H9 (cell line): Measurements from ENCODE around the gene INPP5F. TPM values are rescaled to one million over a fixed set of nuclear protein-coding genes. Genes with fewer than 3 reads are reported as not detected.

ENCODE experiments used
- DNase-seq: peaks from one replicate; pipeline ENCODE4 v3.0.0-alpha.2; 2017
- H2AFZ ChIP-seq: one replicate; pipeline ENCODE4 v1.6.1; 2013; ENCODE audit warnings: mild to moderate bottlenecking, low read length, control low read depth, moderate library complexity
- H2AK5ac ChIP-seq: 2 replicates; pipeline ENCODE4 v1.6.1; 2013; ENCODE audit warnings: low read length, control low read depth, mixed read lengths; ENCODE audit not compliant: insufficient read length
- H2BK120ac ChIP-seq: one replicate; pipeline ENCODE4 v1.6.1; 2013; ENCODE audit warnings: low read depth, mild to moderate bottlenecking, low read length, control low read depth, inconsistent platforms; ENCODE audit not compliant: poor library complexity, severe bottlenecking
- H2BK12ac ChIP-seq: 2 replicates; pipeline ENCODE4 v1.6.1; 2013; ENCODE audit warnings: low read length, control low read depth, mixed read lengths, low read depth; ENCODE audit not compliant: insufficient read length
- H2BK15ac ChIP-seq: 2 replicates; pipeline ENCODE4 v1.6.1; 2013; ENCODE audit warnings: low read depth, low read length, control low read depth
- H2BK20ac ChIP-seq: one replicate; pipeline ENCODE4 v1.6.1; 2013; ENCODE audit warnings: low read depth, mild to moderate bottlenecking, low read length, control low read depth, inconsistent platforms; ENCODE audit not compliant: poor library complexity, severe bottlenecking
- H2BK5ac ChIP-seq: 2 replicates; pipeline ENCODE4 v1.6.1; 2013; ENCODE audit warnings: low read length, control low read depth, mixed read lengths; ENCODE audit not compliant: insufficient read length
- H3K14ac ChIP-seq: 2 replicates; pipeline ENCODE4 v1.6.1; 2013; ENCODE audit warnings: low read length, control low read depth; ENCODE audit not compliant: insufficient read depth
- H3K18ac ChIP-seq: 2 replicates; pipeline ENCODE4 v1.6.1; 2013; ENCODE audit warnings: low read depth, mild to moderate bottlenecking, mixed read lengths, low read length, control low read depth; ENCODE audit not compliant: insufficient read length
- H3K23ac ChIP-seq: 2 replicates; pipeline ENCODE4 v1.6.1; 2013; ENCODE audit warnings: low read length, control low read depth, mixed read lengths, low read depth; ENCODE audit not compliant: insufficient read length
- H3K23me2 ChIP-seq: 2 replicates; pipeline ENCODE4 v1.6.1; 2013; ENCODE audit warnings: low read depth, mild to moderate bottlenecking, mixed read lengths, low read length, control low read depth; ENCODE audit not compliant: insufficient read length, poor library complexity, severe bottlenecking
- H3K27ac ChIP-seq: 2 replicates; pipeline ENCODE4 v1.5.1; 2013; ENCODE audit warnings: low read length, control low read depth, mixed read lengths, low read depth; ENCODE audit not compliant: insufficient read length
- H3K27me3 ChIP-seq: 2 replicates; pipeline ENCODE4 v1.6.1; 2013; ENCODE audit warnings: low read length, control low read depth, inconsistent platforms; ENCODE audit not compliant: insufficient read depth
- H3K4ac ChIP-seq: 2 replicates; pipeline ENCODE4 v1.6.1; 2013; ENCODE audit warnings: low read depth, mild to moderate bottlenecking, control low read depth, inconsistent platforms, low read length, moderate library complexity
- H3K4me1 ChIP-seq: 2 replicates; pipeline ENCODE4 v1.6.1; 2013; ENCODE audit warnings: low read length, control low read depth, inconsistent platforms; ENCODE audit not compliant: insufficient read depth
- H3K4me2 ChIP-seq: 2 replicates; pipeline ENCODE4 v1.6.1; 2013; ENCODE audit warnings: low read length, control low read depth, mixed read lengths; ENCODE audit not compliant: insufficient read length, insufficient read depth
- H3K56ac ChIP-seq: 2 replicates; pipeline ENCODE4 v1.6.1; 2013; ENCODE audit warnings: low read depth, mild to moderate bottlenecking, mixed read lengths, low read length, control low read depth; ENCODE audit not compliant: insufficient read length
- H3K79me1 ChIP-seq: 2 replicates; pipeline ENCODE4 v1.6.1; 2013; ENCODE audit warnings: low read depth, mild to moderate bottlenecking, moderate library complexity, low read length, control low read depth, inconsistent platforms; ENCODE audit not compliant: insufficient read depth, poor library complexity, severe bottlenecking
- H3K79me2 ChIP-seq: 2 replicates; pipeline ENCODE4 v1.6.1; 2013; ENCODE audit warnings: low read length, control low read depth, inconsistent platforms; ENCODE audit not compliant: insufficient read depth
- H3K9ac ChIP-seq: 2 replicates; pipeline ENCODE4 v1.6.1; 2013; ENCODE audit warnings: low read length, control low read depth, mixed read lengths; ENCODE audit not compliant: insufficient read length; ENCODE audit errors: extremely low read depth
- H3K9me3 ChIP-seq: one replicate; pipeline ENCODE4 v1.6.1; 2013; ENCODE audit warnings: low read depth, low read length, inconsistent platforms; ENCODE audit not compliant: control insufficient read depth
- H3T11ph ChIP-seq: one replicate; pipeline ENCODE4 v1.6.1; 2013; ENCODE audit warnings: mild to moderate bottlenecking, low read length, control low read depth, inconsistent platforms
- H4K20me1 ChIP-seq: one replicate; pipeline ENCODE4 v1.6.1; 2013; ENCODE audit not compliant: control insufficient read depth, insufficient read length, insufficient read depth
- H4K5ac ChIP-seq: 2 replicates; pipeline ENCODE4 v1.6.1; 2013; ENCODE audit warnings: low read depth, mild to moderate bottlenecking, mixed read lengths, low read length, control low read depth; ENCODE audit not compliant: insufficient read length
- H4K8ac ChIP-seq: replicated peaks from 2 replicates; pipeline ENCODE4 v1.6.1; 2013; ENCODE audit warnings: low read length, control low read depth, mixed read lengths, low read depth; ENCODE audit not compliant: insufficient read length
- H4K91ac ChIP-seq: 2 replicates; pipeline ENCODE4 v1.6.1; 2013; ENCODE audit warnings: low read depth, mild to moderate bottlenecking, moderate library complexity, mixed read lengths, low read length, control low read depth; ENCODE audit not compliant: insufficient read length
- H3K27ac Mint-ChIP-seq, 3 experiments: 2 replicates in 2 of 3; 3 replicates in 1 of 3; pipeline ENCODE4 v1.8.0; 2020 to 2021; ENCODE audit warnings: mixed read lengths in 3 of 3, mild to moderate bottlenecking in 1 of 3, moderate library complexity in 1 of 3
- H3K27me3 Mint-ChIP-seq: 2 replicates; pipeline ENCODE4 v1.8.0; 2021; ENCODE audit warnings: low read depth, mild to moderate bottlenecking, moderate library complexity, mixed read lengths
- H3K36me3 Mint-ChIP-seq, 3 experiments: 2 replicates in 2 of 3; 3 replicates in 1 of 3; pipeline ENCODE4 v1.8.0; 2020 to 2021; ENCODE audit warnings: low read depth in 3 of 3, mixed read lengths in 3 of 3; ENCODE audit not compliant: insufficient read depth in 1 of 3
- H3K4me1 Mint-ChIP-seq, 2 experiments: 2 replicates each; pipeline ENCODE4 v1.8.0; 2020; ENCODE audit warnings: mixed read lengths in 2 of 2
- H3K4me3 Mint-ChIP-seq, 2 experiments: 2 replicates in 1 of 2; 3 replicates in 1 of 2; pipeline ENCODE4 v1.8.0; 2020 to 2021; ENCODE audit warnings: mild to moderate bottlenecking in 2 of 2, mixed read lengths in 2 of 2, moderate library complexity in 1 of 2
- H3K9me3 Mint-ChIP-seq, 2 experiments: 2 replicates in 1 of 2; 3 replicates in 1 of 2; pipeline ENCODE4 v1.8.0; 2020; ENCODE audit warnings: mild to moderate bottlenecking in 2 of 2, mixed read lengths in 2 of 2, moderate library complexity in 1 of 2
- WGBS: extraction: QIAGEN DNeasy Blood & Tissue Kit; methylation state at CpG from one replicate; pipeline ENCODE4 v1.1.7; 2013; ENCODE audit warnings: missing lambda C conversion rate, low lambda C conversion rate, mixed read lengths; ENCODE audit not compliant: insufficient read length; ENCODE audit errors: extremely low coverage; 5-methylcytosine and 5-hydroxymethylcytosine counted together
- total RNA-seq: library from RNA; stranded (reverse); gene quantifications from 2 replicates; pipeline ENCODE4 v1.2.1, GENCODE V29; 2021
- TF ChIP-seq, protein P1 (sequence below): fragments of 200-600 bp; sonication (generic); conservative IDR thresholded peaks from 3 replicates; pipeline ENCODE4 v1.8.0; 2021; ENCODE audit warnings: antibody characterized with exemption, mild to moderate bottlenecking

INPP5F gene
- total RNA-seq, 1 experiment from 2014 or later, result 108 TPM

DNA sequence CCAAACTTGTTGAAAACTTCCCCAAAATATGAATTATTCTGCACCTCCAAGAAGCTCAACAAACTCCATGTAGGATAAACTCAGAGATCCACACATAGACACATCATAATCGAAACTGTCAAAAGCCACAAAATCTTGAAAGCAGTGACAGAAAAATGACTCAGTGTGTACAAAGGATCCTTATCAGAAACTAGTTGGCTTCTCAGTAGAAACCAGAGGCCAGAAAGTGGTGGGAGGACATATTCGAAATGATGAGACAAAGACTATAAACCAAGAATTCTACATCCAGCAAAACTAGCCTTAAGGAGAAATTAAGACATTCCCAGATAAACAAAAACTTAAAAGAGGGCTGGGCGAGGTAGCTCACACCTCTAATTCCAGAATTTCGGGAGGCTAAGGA is 108.3 kb downstream of the INPP5F start:
- no peak overlapping the region for H3K23ac ChIP-seq
- H3K18ac ChIP-seq, result no peak overlapping the region
- H3K9me3 ChIP-seq, result no peaks in the 10 kb centered on the region
- no peak overlapping the region for H3K4me2 ChIP-seq
- H3K27ac ChIP-seq, result no peak overlapping the region
- H4K5ac ChIP-seq, result no peak overlapping the region
- H2BK120ac ChIP-seq, result no peak overlapping the region
- DNase-seq, result no peak
- H2BK5ac ChIP-seq, result no peak overlapping the region
- H3K23me2 ChIP-seq, result no peaks in the 10 kb centered on the region
- no peak overlapping the region for H3K4me3 Mint-ChIP-seq
- H3K4me1 Mint-ChIP-seq, result no peaks in the 10 kb centered on the region
- no peaks in the 10 kb centered on the region for H3K9me3 Mint-ChIP-seq
- H3K4ac ChIP-seq, result no peak overlapping the region
- H3T11ph ChIP-seq, result no peak overlapping the region
- no peak overlapping the region for H4K91ac ChIP-seq
- H2BK15ac ChIP-seq, result no peak overlapping the region
- no peaks in the 10 kb centered on the region for H3K79me2 ChIP-seq
- H4K20me1 ChIP-seq, result no peaks in the 10 kb centered on the region
- H3K9ac ChIP-seq, result no peak overlapping the region
- no peaks in the 10 kb centered on the region for H3K27me3 Mint-ChIP-seq
- peaks cover 48 to 91% (median 88%) of the 10 kb centered on the region in 3 experiments for H3K36me3 Mint-ChIP-seq
- H2BK12ac ChIP-seq, result no peak overlapping the region
- no peak overlapping the region for H3K14ac ChIP-seq
- H3K27me3 ChIP-seq, result no peaks in the 10 kb centered on the region
- no peak overlapping the region for H4K8ac ChIP-seq
- no peak overlapping the region for H3K56ac ChIP-seq
- no peaks in the 10 kb centered on the region for H3K79me1 ChIP-seq
- peak overlapping the region in 2 of 3 experiments; percentile 5 to 81; a peak in 3 of 7 replicates for H3K27ac Mint-ChIP-seq
- H2BK20ac ChIP-seq, result no peak overlapping the region
- TF ChIP-seq, protein P1, sequence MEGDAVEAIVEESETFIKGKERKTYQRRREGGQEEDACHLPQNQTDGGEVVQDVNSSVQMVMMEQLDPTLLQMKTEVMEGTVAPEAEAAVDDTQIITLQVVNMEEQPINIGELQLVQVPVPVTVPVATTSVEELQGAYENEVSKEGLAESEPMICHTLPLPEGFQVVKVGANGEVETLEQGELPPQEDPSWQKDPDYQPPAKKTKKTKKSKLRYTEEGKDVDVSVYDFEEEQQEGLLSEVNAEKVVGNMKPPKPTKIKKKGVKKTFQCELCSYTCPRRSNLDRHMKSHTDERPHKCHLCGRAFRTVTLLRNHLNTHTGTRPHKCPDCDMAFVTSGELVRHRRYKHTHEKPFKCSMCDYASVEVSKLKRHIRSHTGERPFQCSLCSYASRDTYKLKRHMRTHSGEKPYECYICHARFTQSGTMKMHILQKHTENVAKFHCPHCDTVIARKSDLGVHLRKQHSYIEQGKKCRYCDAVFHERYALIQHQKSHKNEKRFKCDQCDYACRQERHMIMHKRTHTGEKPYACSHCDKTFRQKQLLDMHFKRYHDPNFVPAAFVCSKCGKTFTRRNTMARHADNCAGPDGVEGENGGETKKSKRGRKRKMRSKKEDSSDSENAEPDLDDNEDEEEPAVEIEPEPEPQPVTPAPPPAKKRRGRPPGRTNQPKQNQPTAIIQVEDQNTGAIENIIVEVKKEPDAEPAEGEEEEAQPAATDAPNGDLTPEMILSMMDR, result no peak
- no peaks in the 10 kb centered on the region for H3K4me1 ChIP-seq
- H2AFZ ChIP-seq, result no peak overlapping the region
- no peak overlapping the region for H2AK5ac ChIP-seq
- no CpG with 5 or more reads among the region's 4 CpGs for WGBS
